Posterior cingulate gyrus (tissue), 11 donors: ENCODE measurements around the gene MYL6B.
"Not testable (repeated sequence)": the region's sequence is repeated elsewhere in the genome, so short reads cannot be mapped to it uniquely, and the experiment has no call there.

ENCODE experiments used
- DNase-seq, 10 donors: peaks; one replicate each; pipeline versions ENCODE4 v3.0.0 to v3.0.0-alpha.2; 2020 to 2021; ENCODE audit warnings: mixed read lengths in 3 of 10
- intact Hi-C: fragments of 100-400 bp; cut with DNase I; formaldehyde crosslinking; loops from one replicate; pipeline ENCODE4 v1.15.1; 2023

The MYL6B gene

GRCh38 chr12:56196818-56197550 is 44.6 kb downstream of the MYL6B start:
- DNase-seq, intact Hi-C loops: not testable (repeated sequence)

DNA sequence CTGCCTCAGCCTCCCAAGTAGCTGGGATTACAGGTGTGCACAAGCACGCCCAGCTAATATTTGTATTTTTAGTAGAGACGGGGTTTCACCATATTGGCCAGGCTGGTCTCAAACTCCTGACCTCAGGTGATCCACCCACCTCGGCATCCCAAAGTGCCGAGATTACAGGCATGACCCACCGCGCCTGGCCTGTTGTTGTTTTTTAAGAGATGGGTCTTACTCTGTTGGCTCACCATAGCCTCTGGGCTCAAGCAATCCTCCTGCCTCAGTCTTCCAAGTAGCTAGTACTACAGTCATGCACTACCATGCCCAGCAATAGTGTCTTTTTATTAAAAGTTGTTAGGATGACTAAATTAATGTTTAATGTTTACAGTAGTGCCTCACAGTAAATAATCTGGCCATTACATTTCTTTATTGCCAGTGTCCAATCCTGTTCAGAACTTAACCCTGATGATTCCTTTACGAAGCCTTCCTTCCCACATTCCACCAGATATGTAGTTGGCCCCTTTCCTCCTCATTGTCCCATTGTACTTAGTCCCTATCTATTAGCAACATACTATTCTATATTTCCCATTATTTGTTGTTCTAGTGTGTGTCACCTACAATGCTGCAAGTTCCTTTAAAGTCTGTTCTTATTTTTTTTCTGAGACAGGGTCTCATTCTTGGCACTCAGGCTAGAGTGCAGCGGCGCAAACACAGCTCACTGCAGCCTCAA is 45.7 kb downstream of the MYL6B start:
- intact Hi-C loops = no loop called here
- no peak for DNase-seq

GRCh38 chr12:56198836-56199235 is 46.4 kb downstream of the MYL6B start:
- DNase-seq = no peak
- intact Hi-C loops = no loop called here

- no peak for DNase-seq
- intact Hi-C loops = no loop called here
These were observed 50.0 kb downstream of the MYL6B start for GRCh38 chr12:56202366-56202765.

DNA sequence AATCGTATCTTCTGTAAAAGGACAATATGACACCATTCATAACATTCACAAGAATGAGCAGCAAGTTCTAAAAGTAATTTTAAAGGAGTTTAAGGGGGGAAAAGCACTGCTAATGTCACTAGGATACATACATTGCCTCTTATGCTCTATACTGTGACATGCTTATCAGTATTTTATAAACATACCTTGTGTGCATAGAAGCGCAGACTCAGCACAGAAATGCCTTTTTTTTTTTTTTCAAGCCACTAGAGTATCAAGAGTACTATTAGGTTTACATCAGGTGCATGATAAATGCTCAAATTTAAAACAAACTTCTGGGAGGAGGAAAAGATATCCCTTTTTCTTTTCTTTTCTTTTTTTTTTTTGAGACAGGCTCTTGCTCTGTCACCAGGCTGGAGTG is 50.5 kb downstream of the MYL6B start:
- DNase-seq = no peak
- intact Hi-C loops = no loop called here

- intact Hi-C loops = no loop called here
- DNase-seq = no peak
These were observed 51.9 kb downstream of the MYL6B start for GRCh38 chr12:56204275-56204674.

GRCh38 chr12:56205445-56205844 is 53.1 kb downstream of the MYL6B start:
- intact Hi-C loops = no loop called here
- DNase-seq = no peak

GRCh38 chr12:56206452-56207166 is 54.2 kb downstream of the MYL6B start:
- intact Hi-C loops = no loop called here
- peak in 6 of 10 donors; percentile 21 to 89 (median 32) for DNase-seq
